IMR-90 (cell line): ENCODE measurements around the gene PABPN1. TPM values are rescaled to one million over a fixed set of nuclear protein-coding genes. Genes with fewer than 3 reads are reported as not detected.

ENCODE experiments used
- ATAC-seq: fragments of 200-7000 bp; cut with Tn5 transposase; 2 replicates; pipeline ENCODE4 v1.9.1; 2020; ENCODE audit warnings: low read depth, mild to moderate bottlenecking, moderate library complexity
- Bru-seq: library from RNA; stranded (reverse); fragments of 400-500 nt; gene quantifications from one replicate; lab custom pipeline; 2021; lab: Mats Ljungman, UMichigan
- BruChase-seq, 2 experiments: library from RNA; stranded (reverse); fragments of 400-500 nt; gene quantifications; one replicate each; lab custom pipeline; 2021; lab: Mats Ljungman, UMichigan
- BruUV-seq: library from RNA; stranded (reverse); fragments of 400-500 nt; replicated peaks from 2 replicates; lab custom pipeline; 2021; lab: Mats Ljungman, UMichigan
- CTCF ChIA-PET: fragments of 300-600 bp; formaldehyde crosslinking; extraction: SDS; loops from one replicate; lab custom pipeline; 2021; ENCODE audit warnings: antibody characterized with exemption; lab: Yijun Ruan, JAX
- POLR2A ChIA-PET: fragments of 300-600 bp; sonication (Branson Sonifier 250); formaldehyde crosslinking; loops from one replicate; lab custom pipeline; 2022; ENCODE audit warnings: antibody characterized with exemption; ENCODE audit not compliant: unreplicated experiment; lab: Charles Lee
- DNase-seq: peaks from one replicate; pipeline ENCODE4 v3.0.0; 2013
- H2AFZ ChIP-seq: replicated peaks from 2 replicates; pipeline ENCODE3; 2013; ENCODE audit warnings: low read length, mild to moderate bottlenecking; ENCODE audit not compliant: poor library complexity
- H2AK5ac ChIP-seq: 2 replicates; pipeline ENCODE4 v1.6.1; 2013; ENCODE audit warnings: low read depth, low read length, inconsistent platforms
- H2AK9ac ChIP-seq: replicated peaks from 2 replicates; pipeline ENCODE3; 2013; ENCODE audit warnings: mild to moderate bottlenecking, low read depth, low read length, moderate library complexity; ENCODE audit not compliant: poor library complexity
- H2BK120ac ChIP-seq: 2 replicates; pipeline ENCODE4 v1.6.1; 2013; ENCODE audit warnings: low read depth, low read length, inconsistent platforms
- H2BK15ac ChIP-seq: 3 replicates; pipeline ENCODE4 v1.6.1; 2013; ENCODE audit warnings: low read depth, low read length, inconsistent platforms
- H2BK20ac ChIP-seq: 2 replicates; pipeline ENCODE4 v1.6.1; 2013; ENCODE audit warnings: low read depth, mild to moderate bottlenecking, inconsistent platforms, low read length, moderate library complexity
- H2BK5ac ChIP-seq: 2 replicates; pipeline ENCODE4 v1.6.1; 2013; ENCODE audit warnings: mild to moderate bottlenecking, low read depth, low read length, inconsistent platforms; ENCODE audit not compliant: poor library complexity, severe bottlenecking
- H3K14ac ChIP-seq: replicated peaks from 2 replicates; pipeline ENCODE4 v1.6.1; 2013; ENCODE audit warnings: low read depth, low read length, inconsistent platforms
- H3K18ac ChIP-seq: 2 replicates; pipeline ENCODE4 v1.6.1; 2013; ENCODE audit warnings: low read depth, low read length, control low read depth
- H3K23ac ChIP-seq: 2 replicates; pipeline ENCODE4 v1.6.1; 2013; ENCODE audit warnings: low read depth, low read length, inconsistent platforms
- H3K27ac ChIP-seq: 2 replicates; pipeline ENCODE4 v1.5.1; 2013; ENCODE audit warnings: mild to moderate bottlenecking, control low read depth, low read length; ENCODE audit not compliant: insufficient read depth
- H3K27me3 ChIP-seq: 2 replicates; pipeline ENCODE4 v1.6.1; 2013; ENCODE audit warnings: low read length; ENCODE audit not compliant: control insufficient read depth, insufficient read depth
- H3K36me3 ChIP-seq: 2 replicates; pipeline ENCODE4 v1.6.1; 2013; ENCODE audit warnings: low read length, mixed read lengths; ENCODE audit not compliant: control insufficient read depth, insufficient read depth
- H3K4ac ChIP-seq: 2 replicates; pipeline ENCODE4 v1.6.1; 2013; ENCODE audit warnings: low read depth, low read length, inconsistent platforms
- H3K4me1 ChIP-seq: 2 replicates; pipeline ENCODE4 v1.6.1; 2013; ENCODE audit warnings: low read length, mixed read lengths; ENCODE audit not compliant: control insufficient read depth, insufficient read depth
- H3K4me2 ChIP-seq: 2 replicates; pipeline ENCODE4 v1.6.1; 2013; ENCODE audit warnings: low read depth, mild to moderate bottlenecking, control low read depth, low read length, moderate library complexity
- H3K4me3 ChIP-seq: 2 replicates; pipeline ENCODE4 v1.5.1; 2013; ENCODE audit warnings: low read depth, mild to moderate bottlenecking, control low read depth, low read length, moderate library complexity; ENCODE audit not compliant: insufficient read depth
- H3K56ac ChIP-seq: 2 replicates; pipeline ENCODE4 v1.6.1; 2013; ENCODE audit warnings: low read length, inconsistent platforms; ENCODE audit not compliant: insufficient read depth; ENCODE audit errors: extremely low read depth
- H3K79me1 ChIP-seq, 2 experiments: 2 replicates each; pipeline ENCODE4 v1.6.1; 2013; ENCODE audit warnings: low read length in 2 of 2, inconsistent platforms in 1 of 2, low read depth in 1 of 2
- H3K9ac ChIP-seq: 2 replicates; pipeline ENCODE4 v1.6.1; 2013; ENCODE audit warnings: low read depth, low read length, control low read depth
- H3K9me1 ChIP-seq: 2 replicates; pipeline ENCODE4 v1.6.1; 2013; ENCODE audit warnings: low read length, inconsistent platforms; ENCODE audit not compliant: insufficient read depth
- H3K9me3 ChIP-seq: 2 replicates; pipeline ENCODE4 v1.6.1; 2013; ENCODE audit warnings: low read length; ENCODE audit not compliant: control insufficient read depth, insufficient read depth
- H4K20me1 ChIP-seq: 2 replicates; pipeline ENCODE4 v1.6.1; 2013; ENCODE audit warnings: low read length, inconsistent platforms; ENCODE audit not compliant: insufficient read depth
- H4K5ac ChIP-seq: 2 replicates; pipeline ENCODE4 v1.6.1; 2013; ENCODE audit warnings: mild to moderate bottlenecking, low read depth, low read length, control low read depth
- H4K8ac ChIP-seq, 2 experiments: 2 replicates each; pipeline ENCODE4 v1.6.1; 2013; ENCODE audit warnings: low read depth in 2 of 2, low read length in 2 of 2, control low read depth in 1 of 2, inconsistent platforms in 1 of 2
- H4K91ac ChIP-seq: 2 replicates; pipeline ENCODE4 v1.6.1; 2013; ENCODE audit warnings: low read depth, low read length, inconsistent platforms; ENCODE audit not compliant: insufficient read depth
- BHLHE40 ChIP-seq: fragments of 150-350 bp; IDR thresholded peaks from 2 replicates; pipeline ENCODE4 v1.6.1; 2016; ENCODE audit warnings: mild to moderate bottlenecking, low read depth, low read length
- CEBPB ChIP-seq: IDR thresholded peaks from 2 replicates; pipeline ENCODE4 v1.6.1; 2012; ENCODE audit warnings: low read depth, low read length, improper control_type of control experiment
- FOS ChIP-seq: fragments of 150-350 bp; IDR thresholded peaks from 2 replicates; pipeline ENCODE4 v1.6.1; 2016; ENCODE audit warnings: low read depth, low read length
- SMC3 ChIP-seq: fragments of 150-350 bp; IDR thresholded peaks from 2 replicates; pipeline ENCODE4 v1.6.1; 2016; ENCODE audit warnings: low read depth, mild to moderate bottlenecking, antibody characterized with exemption, low read length, moderate library complexity
- USF2 ChIP-seq: fragments of 150-350 bp; IDR thresholded peaks from 2 replicates; pipeline ENCODE4 v1.6.1; 2017; ENCODE audit warnings: mild to moderate bottlenecking, antibody characterized with exemption, low read length, low read depth
- whole genome bisulfite sequencing, 2 experiments: methylation state at CpG; one replicate each; pipeline versions ENCODE4 v1.1.5 to v1.1.7; 2013; ENCODE audit warnings: missing lambda C conversion rate in 2 of 2; ENCODE audit not compliant: insufficient read length in 1 of 2; ENCODE audit errors: extremely low coverage in 2 of 2; 5-methylcytosine and 5-hydroxymethylcytosine counted together
- dilution Hi-C: fragments of 300-500 bp; cut with HindIII; formaldehyde crosslinking; loops from one replicate; pipeline ENCODE4 v1.14.3; 2018; ENCODE audit warnings: low sequenced_read_pairs; ENCODE audit not compliant: unreplicated experiment
- in situ Hi-C: fragments of 300-500 bp; cut with MboI; formaldehyde crosslinking; loops from 3 replicates; pipeline ENCODE4 v1.14.3; 2019; ENCODE audit warnings: low sequenced_read_pairs, inconsistent platforms, mixed read lengths
- intact Hi-C: fragments of 100-400 bp; cut with micrococcal nuclease; formaldehyde crosslinking; loops from 2 replicates; pipeline ENCODE4 v1.10.0; 2022
- long read RNA-seq: library from polyadenylated mRNA; unstranded; transcript quantifications from one replicate; pipeline ENCODE4 v2.0.0, GENCODE V29; 2021; ENCODE audit not compliant: unreplicated experiment
- polyA plus RNA-seq, 3 experiments: library from polyadenylated mRNA; depleted of rRNA; stranded (reverse); fragments of >200 nt; gene quantifications; 2 replicates each; pipeline ENCODE4 v1.2.3, GENCODE V29; 2012; ENCODE audit warnings: low replicate concordance in 1 of 3
- total RNA-seq: library from RNA; depleted of rRNA; stranded (reverse); fragments of >200 nt; gene quantifications from 2 replicates; pipeline ENCODE4 v1.2.3, GENCODE V29; 2012; rRNA removed

The PABPN1 gene, protein sequence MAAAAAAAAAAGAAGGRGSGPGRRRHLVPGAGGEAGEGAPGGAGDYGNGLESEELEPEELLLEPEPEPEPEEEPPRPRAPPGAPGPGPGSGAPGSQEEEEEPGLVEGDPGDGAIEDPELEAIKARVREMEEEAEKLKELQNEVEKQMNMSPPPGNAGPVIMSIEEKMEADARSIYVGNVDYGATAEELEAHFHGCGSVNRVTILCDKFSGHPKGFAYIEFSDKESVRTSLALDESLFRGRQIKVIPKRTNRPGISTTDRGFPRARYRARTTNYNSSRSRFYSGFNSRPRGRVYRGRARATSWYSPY
- total RNA-seq (74.4 and 104 TPM in 2 replicates), polyA plus RNA-seq (2012; rRNA removed) (192 and 211 TPM in 2 replicates), Bru-seq, nascent RNA (percentile 94 among the genes with signal in this experiment), BruChase-seq, experiment 1, labeled RNA remaining after a 6-hour chase (percentile 99 among the genes with signal in this experiment), BruChase-seq, experiment 2, labeled RNA remaining after a 2-hour chase (percentile 99 among the genes with signal in this experiment)
- polyA plus RNA-seq (2012; cell fraction: cytosol; rRNA removed) = 68.9 and 112 TPM in 2 replicates
- polyA plus RNA-seq (2012; cell fraction: nucleus; rRNA removed; ENCODE audit: low replicate concordance) = 620 and 1,496 TPM in 2 replicates
- long read RNA-seq, transcript PABPN1-207 (6 exons, 1,220 nt) = minor isoform, 9 of 82 reads
- long read RNA-seq, transcript PABPN1-201 (7 exons, 2,001 nt) = major isoform, 38 of 82 reads
- long read RNA-seq, transcript PABPN1-202 (6 exons, 2,768 nt) = minor isoform, 7 of 82 reads
- long read RNA-seq, partial matches to known transcripts = 1 of 82 reads
- long read RNA-seq, other reads (novel, unspliced or antisense) = 27 of 82 reads

DNA sequence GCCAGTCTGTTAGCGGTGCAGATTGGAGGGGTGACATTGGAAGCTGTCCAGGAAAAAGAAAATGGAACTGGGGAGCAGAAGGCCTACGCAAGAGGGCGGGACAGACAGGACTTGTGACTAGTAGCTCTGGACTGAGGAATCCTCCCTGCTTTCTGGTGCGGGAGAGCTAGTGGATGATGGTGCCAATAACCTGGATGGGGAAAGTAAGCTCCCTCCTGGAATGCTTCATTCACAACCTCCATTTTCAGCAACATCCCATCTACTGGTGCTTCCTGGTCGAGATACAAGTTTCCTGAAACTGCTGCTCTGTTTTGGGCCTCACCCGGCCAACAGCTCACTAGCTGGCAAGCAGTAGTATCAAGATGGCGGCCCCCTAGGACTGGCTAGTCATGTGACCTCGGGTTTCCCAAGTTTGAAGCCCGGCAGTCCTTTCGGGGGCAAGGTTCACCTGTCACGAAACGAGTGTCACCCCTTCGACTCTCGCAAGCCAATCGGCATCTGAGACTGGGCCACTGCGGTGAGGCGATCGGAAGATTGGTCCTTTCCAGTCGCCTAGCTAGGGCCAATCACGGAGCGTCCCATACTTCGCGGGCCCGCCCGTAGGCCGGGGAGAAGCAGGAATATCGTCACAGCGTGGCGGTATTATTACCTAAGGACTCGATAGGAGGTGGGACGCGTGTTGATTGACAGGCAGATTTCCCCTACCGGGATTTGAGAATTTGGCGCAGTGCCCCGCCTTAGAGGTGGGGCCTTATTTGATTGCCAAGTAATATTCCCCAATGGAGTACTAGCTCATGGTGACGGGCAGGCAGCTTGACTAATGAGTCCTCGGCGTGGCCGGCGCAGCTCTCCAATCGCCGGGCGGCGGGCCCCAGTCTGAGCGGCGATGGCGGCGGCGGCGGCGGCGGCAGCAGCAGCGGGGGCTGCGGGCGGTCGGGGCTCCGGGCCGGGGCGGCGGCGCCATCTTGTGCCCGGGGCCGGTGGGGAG, at the start of gene PABPN1:
Gene PABPN1 (plus strand): TSS at position 874 of the 988 bp plus-strand sequence. CDS start 13 bp downstream, at position 887.
- Histone ChIP-seq H2AK9ac (peak within 1 kb of the TSS; percentile 98), H2BK15ac (no peak within 1 kb of the TSS), H2AK5ac (peak within 1 kb of the TSS; percentile 96), H2AFZ (peak within 1 kb of the TSS; percentile 90), H3K9ac (peak within 1 kb of the TSS; percentile 98), H4K20me1 (peaks cover 16% of the 10 kb centered on the region; the same call in 1 of the 2 replicates), H3K9me1 (no peaks in the 10 kb centered on the region), H2BK20ac (no peak within 1 kb of the TSS), H3K4me2 (peak within 1 kb of the TSS; percentile 84), H3K4ac (peak within 1 kb of the TSS; percentile 93), H3K36me3 (peaks cover 29% of the 10 kb centered on the region), H2BK5ac (peak within 1 kb of the TSS; percentile 91), H4K91ac (peak within 1 kb of the TSS; percentile 87), H3K27ac (peak within 1 kb of the TSS; percentile 88), H3K79me1 (peaks cover 27 to 50% of the 10 kb centered on the region in 2 experiments), H3K23ac (peak within 1 kb of the TSS; percentile 98), H4K5ac (peak within 1 kb of the TSS; percentile 99), H3K14ac (peak within 1 kb of the TSS; percentile 98), H3K56ac (peak within 1 kb of the TSS; percentile 91), H4K8ac (peak within 1 kb of the TSS; percentile 95 to 97), H3K9me3 (no peaks in the 10 kb centered on the region), H3K4me1 (peaks cover 6% of the 10 kb centered on the region; the same call in 1 of the 2 replicates), H2BK120ac (no peak within 1 kb of the TSS), H3K4me3 (peak within 1 kb of the TSS; percentile 99), H3K18ac (peak within 1 kb of the TSS; percentile 55), H3K27me3 (no peaks in the 10 kb centered on the region)
- BruUV-seq = no TSS peak
- dilution Hi-C loops (no loop called here), intact Hi-C loops (loop anchor here (1.0 kb wide), 1 partner anchor 35 kb away; the partner anchor contains the start of gene HOMEZ), in situ Hi-C loops (loop anchor here (10.0 to 25.0 kb wide), 5 partner anchors 54 to 1116 kb away; partner anchors contain the start of genes CBLN3, CMTM5, EMC9 and FITM1)
- POLR2A ChIA-PET = interaction anchor here (0.6 to 1.3 kb wide), 4 partner anchors 9 to 45 kb away, joined by 3 to 9 read pairs (median 3); partner anchors contain the start of gene BCL2L2
- TF ChIP-seq BHLHE40 (0 out of 2 replicates have a peak, but pooled peaks have one; percentile 12), USF2 (peak; percentile 90), FOS (peak; percentile 85; the same call in 1 of the 2 replicates), SMC3 (no peak), CEBPB (peak; percentile 34)
- 2% methylated on average over 20 of the region's 63 CpGs; no CpG with 5 or more reads in 1 of the 2 experiments for WGBS, 2 experiments
- CTCF ChIA-PET = interaction anchor here (1.0 to 1.9 kb wide), 3 partner anchors 20 to 59 kb away, joined by 4 to 7 read pairs (median 5); no protein-coding TSS in a partner anchor
- ATAC-seq (peak; percentile 90), DNase-seq (peak; percentile 100)
